ENCODE results near the gene GNS. TPM values are rescaled to one million over a fixed set of nuclear protein-coding genes. Genes with fewer than 3 reads are reported as not detected.

The GNS gene
- total RNA-seq, 2 donors from 2014 or later, result 76.5 to 106 TPM

- peaks cover 0 to 58% of the 10 kb centered on the region in 2 donors for H3K4me1 ChIP-seq
- H3K9me3 ChIP-seq, result no peaks in the 10 kb centered on the region
- DNase-seq (ENCODE audit: low spot score), result no peak
- H3K27me3 ChIP-seq, result no peaks in the 10 kb centered on the region
- TF ChIP-seq CTCF (IDR thresholded peaks at IDR 0.05), result no peak
- H3K36me3 ChIP-seq, result peaks cover 27% of the 10 kb centered on the region
- H3K4me3 ChIP-seq, result no peak overlapping the region
- peak overlapping the region; percentile 54 to 60 for H3K27ac ChIP-seq
Measured at GRCh38 chr12:64685605-64686004, 73.6 kb downstream of the GNS start.

- no peaks in the 10 kb centered on the region for H3K9me3 ChIP-seq
- DNase-seq (ENCODE audit: low spot score), result no peak
Measured at GRCh38 chr12:64685050-64685449, 74.2 kb downstream of the GNS start.

GRCh38 chr12:64683816-64684543 lies 75.2 kb downstream of the GNS start:
- H3K27ac ChIP-seq, result peak overlapping the region; percentile 84 to 94

More at GRCh38 chr12:64685050-64685449, 74.2 kb downstream of the GNS start:
- no peaks in the 10 kb centered on the region for H3K27me3 ChIP-seq
- H3K27ac ChIP-seq, result peak overlapping the region; percentile 54 to 60
- H3K4me1 ChIP-seq, result peaks cover 0 to 64% of the 10 kb centered on the region in 2 donors
- peaks cover 27% of the 10 kb centered on the region for H3K36me3 ChIP-seq
- no peak overlapping the region for H3K4me3 ChIP-seq
- TF ChIP-seq CTCF (IDR thresholded peaks at IDR 0.05), result no peak

GRCh38 chr12:64682572-64683277 lies 76.5 kb downstream of the GNS start:
- Histone ChIP-seq H3K9me3 (no peaks in the 10 kb centered on the region), H3K36me3 (peaks cover 19% of the 10 kb centered on the region), H3K4me1 (peaks cover 0 to 70% of the 10 kb centered on the region in 2 donors), H3K27ac (peak overlapping the region; percentile 84 to 94), H3K4me3 (no peak overlapping the region), H3K27me3 (no peaks in the 10 kb centered on the region)
- no peak for TF ChIP-seq CTCF (IDR thresholded peaks at IDR 0.05)
- peak; percentile 82 for DNase-seq (ENCODE audit: low spot score)

More at GRCh38 chr12:64683816-64684543, 75.2 kb downstream of the GNS start:
- Histone ChIP-seq H3K4me3 (no peak overlapping the region), H3K4me1 (peaks cover 0 to 73% of the 10 kb centered on the region in 2 donors), H3K36me3 (peaks cover 27% of the 10 kb centered on the region), H3K27me3 (no peaks in the 10 kb centered on the region), H3K9me3 (no peaks in the 10 kb centered on the region)
- no peak for DNase-seq (ENCODE audit: low spot score)
- no peak for TF ChIP-seq CTCF (IDR thresholded peaks at IDR 0.05)

GRCh38 chr12:64681200-64682052 lies 77.8 kb downstream of the GNS start:
- Histone ChIP-seq H3K27ac (peak overlapping the region; percentile 84 to 94), H3K4me3 (no peak overlapping the region), H3K36me3 (peaks cover 10% of the 10 kb centered on the region), H3K9me3 (no peaks in the 10 kb centered on the region), H3K4me1 (peaks cover 0 to 79% of the 10 kb centered on the region in 2 donors), H3K27me3 (no peaks in the 10 kb centered on the region)
- no peak for TF ChIP-seq CTCF (IDR thresholded peaks at IDR 0.05)
- no peak for DNase-seq (ENCODE audit: low spot score)
